DMS 273 (cell line): Measurements from ENCODE around the gene RNF213.
"Not testable (repeated sequence)": the region's sequence is repeated elsewhere in the genome, so short reads cannot be mapped to it uniquely, and the experiment has no call there.

Experiments used
- DNase-seq: peaks from one replicate; lab custom pipeline; 2025; ENCODE audit not compliant: unreplicated experiment; lab: John Stamatoyannopoulos, UW

The RNF213 gene

GRCh38 chr17:80410441-80411087, 149.9 kb downstream of the RNF213 start:
- not testable (repeated sequence) for DNase-seq

GRCh38 chr17:80413771-80414507, 153.3 kb downstream of the RNF213 start:
- DNase-seq: no peak

DNA sequence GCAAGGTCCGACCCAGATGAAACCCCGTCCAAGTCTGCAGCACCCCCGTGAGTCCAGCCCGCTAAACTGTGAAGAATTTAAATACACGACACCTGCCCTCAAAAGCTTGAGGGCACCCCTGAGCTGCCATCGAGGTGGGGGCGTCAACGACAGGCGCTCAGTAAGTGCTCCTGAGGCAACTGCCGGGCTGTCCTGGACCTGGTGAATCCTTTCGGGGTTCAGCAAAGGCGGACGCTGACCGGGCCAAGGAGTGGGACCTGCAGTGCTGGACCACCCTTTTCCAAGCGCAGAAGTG, 153.8 kb downstream of the RNF213 start:
- peak; percentile 50 for DNase-seq

GRCh38 chr17:80414803-80415625, 154.4 kb downstream of the RNF213 start, which contains the start of gene ENDOV:
Gene ENDOV, plus strand, starts transcription at chr17:80415167. Its CDS starts 28 bp downstream, at chr17:80415195.
- DNase-seq: peak; percentile 97

- DNase-seq: no peak
Measured at GRCh38 chr17:80415626-80416137, 155.0 kb downstream of the RNF213 start.

GRCh38 chr17:80416260-80416939, 155.7 kb downstream of the RNF213 start:
- no peak for DNase-seq

DNA sequence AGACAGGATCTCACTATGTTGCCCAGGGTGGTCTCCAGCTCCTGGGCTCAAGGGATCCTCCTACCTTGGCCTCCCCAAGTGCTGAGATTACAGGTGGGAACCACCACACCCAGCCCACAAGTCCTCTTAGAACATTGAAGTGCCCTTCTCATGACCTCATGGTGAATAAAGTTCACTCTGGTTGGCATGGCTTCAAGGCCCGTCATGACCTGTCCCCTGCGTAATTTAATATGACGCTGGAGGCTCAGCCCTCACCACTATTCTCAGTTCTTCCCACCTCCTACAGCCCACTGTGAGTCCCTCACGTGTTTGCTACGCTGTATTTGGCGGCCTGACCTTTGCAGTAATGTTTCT, 156.3 kb downstream of the RNF213 start:
- no peak for DNase-seq

GRCh38 chr17:80418589-80418988, 157.9 kb downstream of the RNF213 start:
- no peak for DNase-seq

DNA sequence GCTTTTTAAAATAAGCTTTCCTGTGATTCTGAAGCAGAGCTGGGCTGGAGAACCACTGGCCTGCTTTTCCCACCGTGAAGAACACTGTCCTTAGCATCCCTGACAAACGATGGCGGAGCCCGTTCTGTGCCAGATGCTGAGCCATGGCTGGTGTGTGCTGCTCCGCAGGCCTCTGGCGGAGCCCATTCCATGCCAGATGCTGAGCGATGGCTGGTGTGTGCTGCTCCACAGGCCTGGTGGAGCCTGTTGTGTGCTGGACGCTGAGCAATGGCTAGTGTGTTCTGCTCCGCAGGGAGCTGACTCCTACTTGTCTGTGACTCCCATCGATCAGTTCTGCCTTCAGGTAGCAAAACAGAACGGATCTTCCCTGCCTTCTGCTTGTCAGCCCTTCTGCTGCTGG, 158.6 kb downstream of the RNF213 start:
- DNase-seq: peak; percentile 39

DNA sequence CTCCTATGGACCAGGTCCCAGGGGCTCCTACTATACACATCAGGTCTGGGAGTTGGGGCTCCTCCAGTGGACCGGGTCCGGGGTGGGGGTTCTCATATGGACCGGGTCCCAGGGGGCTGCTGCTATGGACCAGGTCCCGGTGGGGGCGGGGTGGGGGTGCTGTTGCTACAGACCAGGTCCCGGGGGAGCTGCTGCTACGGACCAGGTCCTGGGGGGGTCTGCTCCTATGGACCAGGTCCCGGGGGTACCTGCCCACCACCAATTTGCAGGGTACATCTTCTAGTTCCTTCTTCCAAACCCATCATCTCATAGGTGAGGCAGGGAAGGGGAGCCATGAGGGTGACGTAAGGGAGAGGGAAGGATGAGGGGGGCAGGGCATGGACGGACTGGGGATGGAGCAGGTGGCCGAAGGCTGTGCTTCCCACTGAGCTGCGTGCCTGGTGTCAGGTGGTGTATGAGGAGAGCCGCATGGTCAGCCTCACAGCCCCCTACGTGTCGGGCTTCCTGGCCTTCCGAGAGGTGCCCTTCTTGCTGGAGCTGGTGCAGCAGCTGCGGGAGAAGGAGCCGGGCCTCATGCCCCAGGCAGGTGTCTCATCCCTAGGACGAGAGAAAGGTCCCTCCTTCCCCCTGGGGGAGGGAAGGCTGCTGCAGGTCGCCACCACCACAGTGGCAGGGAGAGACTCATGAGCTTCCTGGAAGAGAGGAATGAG, 160.9 kb downstream of the RNF213 start:
- DNase-seq: no peak

- DNase-seq: no peak
Measured at GRCh38 chr17:80422276-80422675, 161.6 kb downstream of the RNF213 start.

GRCh38 chr17:80422981-80423380, 162.3 kb downstream of the RNF213 start:
- no peak for DNase-seq

DNA sequence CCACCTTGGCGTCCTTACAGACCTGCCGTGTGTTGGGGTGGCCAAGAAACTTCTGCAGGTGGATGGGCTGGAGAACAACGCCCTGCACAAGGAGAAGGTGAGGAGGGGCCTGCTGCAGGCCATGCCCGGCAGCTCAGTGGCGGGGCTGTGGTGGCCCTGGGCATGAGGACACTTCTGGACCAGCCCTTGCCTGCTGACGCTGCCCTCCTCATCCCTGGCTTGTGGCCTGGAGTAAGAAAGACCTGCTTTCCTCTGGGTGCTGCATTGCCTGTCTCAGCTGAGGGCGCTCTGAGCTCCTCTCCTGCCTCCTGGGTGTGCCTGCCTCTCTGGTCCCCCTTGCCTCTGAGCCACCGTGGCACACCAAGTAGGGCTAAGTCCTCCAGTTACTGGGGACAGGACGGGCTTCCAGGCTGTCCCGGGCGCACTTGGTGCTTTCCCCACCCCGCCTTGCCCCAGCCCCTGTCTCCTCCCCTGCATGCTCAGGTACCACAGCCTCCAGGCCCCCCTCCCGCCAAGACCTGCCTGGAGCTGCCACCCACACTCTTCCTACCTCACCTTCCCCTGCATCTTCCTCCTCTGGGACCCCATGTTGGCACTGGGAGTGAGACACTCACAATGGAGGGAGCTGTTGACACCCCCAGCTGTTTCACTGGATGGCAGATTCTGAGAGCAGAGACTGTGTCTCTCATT, 163.0 kb downstream of the RNF213 start:
- DNase-seq: no peak

- DNase-seq: no peak
Measured at GRCh38 chr17:80424261-80424660, 163.6 kb downstream of the RNF213 start.

DNA sequence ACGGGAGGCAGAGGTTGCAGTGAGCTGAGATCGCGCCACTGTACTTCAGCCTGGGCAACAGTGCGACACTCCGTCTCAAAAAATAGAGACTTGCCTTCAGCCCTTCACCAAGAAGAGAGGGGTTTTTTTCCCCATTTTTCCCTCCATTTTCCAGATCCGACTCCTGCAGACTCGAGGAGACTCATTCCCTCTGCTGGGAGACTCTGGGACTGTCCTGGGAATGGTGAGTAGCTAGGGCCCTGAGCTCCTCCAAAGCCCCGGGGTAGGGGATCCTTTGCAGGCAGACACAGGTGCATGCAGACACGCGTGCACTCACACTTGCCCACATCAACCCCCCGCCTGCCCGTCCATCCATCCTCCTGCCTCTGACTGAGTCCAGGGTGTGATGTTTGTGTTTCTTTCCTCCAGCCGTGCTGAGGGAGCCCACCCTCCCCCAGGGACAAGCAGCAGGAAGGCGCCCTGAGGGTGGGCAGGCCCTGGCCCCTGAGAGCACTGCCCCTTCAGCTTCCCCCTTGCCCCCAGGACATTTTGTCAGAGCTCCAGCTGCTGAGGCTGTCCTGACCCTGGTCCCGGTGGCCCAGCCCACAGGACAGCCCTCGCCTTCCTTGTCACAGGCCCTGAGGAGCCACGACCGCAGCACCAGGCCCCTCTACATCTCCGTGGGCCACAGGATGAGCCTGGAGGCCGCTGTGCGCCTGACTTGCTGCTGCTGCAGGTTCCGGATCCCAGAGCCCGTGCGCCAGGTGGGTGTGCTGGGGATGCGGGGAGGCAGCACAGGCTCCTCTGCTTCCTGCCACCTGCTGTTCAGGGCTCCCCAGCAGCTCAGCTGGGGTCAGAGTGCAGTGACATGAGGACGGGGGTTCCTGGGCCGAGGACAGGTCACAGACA, 164.5 kb downstream of the RNF213 start:
- peak; percentile 47 for DNase-seq

DNA sequence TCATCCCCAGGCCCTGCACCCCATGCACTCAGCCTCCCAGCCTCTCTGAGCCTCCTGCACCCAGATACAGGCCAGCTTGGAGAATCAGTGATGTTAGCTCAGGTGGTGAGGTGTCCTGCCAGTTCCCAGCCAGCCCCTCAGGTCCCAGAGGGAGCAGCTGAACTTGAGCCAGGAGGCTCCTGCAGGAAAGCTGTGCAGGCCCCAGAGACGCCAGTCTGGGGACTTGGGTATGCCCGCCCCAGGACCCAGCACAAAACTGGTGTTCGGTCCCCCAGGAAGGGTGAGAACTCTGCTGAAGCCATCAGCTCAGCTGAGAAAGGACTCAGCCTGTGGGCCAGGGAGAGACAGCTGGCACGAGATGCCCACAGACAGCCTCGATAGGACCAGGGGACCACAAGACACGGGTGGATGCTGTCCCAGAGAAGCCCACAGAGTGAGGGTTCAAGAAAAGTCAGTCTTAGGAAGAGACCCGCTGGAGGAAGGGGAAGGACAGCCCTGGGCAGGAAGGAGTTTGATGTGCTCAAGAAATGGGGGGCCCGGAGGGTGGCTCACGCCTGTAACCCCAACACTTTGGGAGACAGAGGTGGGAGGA, 165.3 kb downstream of the RNF213 start:
- no peak for DNase-seq

DNA sequence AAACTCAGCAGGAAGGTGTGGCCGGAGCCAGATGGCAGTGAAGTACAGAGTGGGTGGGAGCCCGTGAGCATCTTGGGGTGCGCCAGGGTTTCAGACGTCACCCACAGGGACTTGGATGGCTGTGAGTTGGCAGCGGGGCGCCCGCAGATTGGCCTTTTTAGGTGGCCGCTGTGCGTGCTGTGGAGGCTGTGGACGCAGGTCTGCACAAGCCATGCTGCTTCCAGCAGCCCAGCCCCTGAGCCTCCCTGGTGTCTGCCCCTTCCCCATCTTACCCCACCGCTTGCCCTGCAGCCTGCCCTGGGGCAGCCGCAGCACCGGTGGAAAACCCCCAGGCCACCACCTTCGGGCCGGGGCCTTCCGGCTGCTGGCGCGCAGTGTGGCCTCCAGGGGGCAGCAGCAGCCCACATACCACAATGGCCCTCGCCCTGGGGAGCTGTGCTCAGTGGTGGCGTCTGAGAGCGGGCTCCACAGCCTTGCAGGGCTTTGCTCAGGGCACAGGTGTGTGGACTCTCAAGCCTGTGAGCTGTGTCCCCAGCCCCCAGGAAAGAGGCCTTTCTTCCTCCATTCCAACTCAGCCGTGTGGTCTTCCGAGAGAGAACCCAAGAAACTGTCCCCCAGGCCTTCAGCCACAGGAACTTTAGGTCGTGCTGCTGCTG, 166.1 kb downstream of the RNF213 start:
- DNase-seq: peak; percentile 90
